ENCODE data around the gene PNCK. TPM values are rescaled to one million over a fixed set of nuclear protein-coding genes. Genes with fewer than 3 reads are reported as not detected.

Gene PNCK
- not detected for total RNA-seq

GRCh38 chrX:153673428-153674218, at the start of gene PNCK:
Gene PNCK, minus strand, starts transcription at chrX:153673813. Its CDS starts 737 bp downstream, at chrX:153673076.
- no peaks in the 10 kb centered on the region for H3K9me3 ChIP-seq (ENCODE audit: control insufficient read depth in 3 of 3, low read length in 3 of 3)
- H3K9ac ChIP-seq (ENCODE audit: low read depth in 1 of 3, low read length in 3 of 3), result no peak within 1 kb of the TSS
- H3K4me1 ChIP-seq (ENCODE audit: control insufficient read depth in 3 of 3, insufficient read depth in 3 of 3, low read length in 3 of 3), result no peaks in the 10 kb centered on the region
- H3K27ac ChIP-seq (ENCODE audit: low read depth, low read length), result no peak within 1 kb of the TSS
- no peaks in the 10 kb centered on the region for H3K36me3 ChIP-seq (ENCODE audit: control insufficient read depth in 3 of 3, insufficient read depth in 3 of 3, low read length in 3 of 3)
- H3K27me3 ChIP-seq (ENCODE audit: control insufficient read depth in 3 of 3, insufficient read depth in 3 of 3, low read length in 3 of 3), result peaks cover 0 to 12% (median 8%) of the 10 kb centered on the region in 3 donors
- H3K4me3 ChIP-seq (ENCODE audit: low read length in 3 of 3), result no peak within 1 kb of the TSS

GRCh38 chrX:153722704-153723350, 49.2 kb upstream of the PNCK start:
- H3K36me3 ChIP-seq (ENCODE audit: control insufficient read depth in 3 of 3, insufficient read depth in 3 of 3, low read length in 3 of 3), result peaks cover 15 to 25% (median 18%) of the 10 kb centered on the region in 3 donors
- H3K4me3 ChIP-seq (ENCODE audit: low read length in 3 of 3), result peak overlapping the region; percentile 62 to 69 (median 67)
- H3K4me1 ChIP-seq (ENCODE audit: control insufficient read depth in 3 of 3, insufficient read depth in 3 of 3, low read length in 3 of 3), result peaks cover 35 to 46% (median 42%) of the 10 kb centered on the region in 3 donors
- H3K9me3 ChIP-seq (ENCODE audit: control insufficient read depth in 3 of 3, low read length in 3 of 3), result no peaks in the 10 kb centered on the region
- H3K9ac ChIP-seq (ENCODE audit: low read depth in 1 of 3, low read length in 3 of 3), result peak overlapping the region; percentile 69 to 83 (median 80)
- no peaks in the 10 kb centered on the region for H3K27me3 ChIP-seq (ENCODE audit: control insufficient read depth in 3 of 3, insufficient read depth in 3 of 3, low read length in 3 of 3)
- H3K27ac ChIP-seq (ENCODE audit: low read depth, low read length), result peak overlapping the region; percentile 92

- Histone ChIP-seq H3K9ac (ENCODE audit: low read depth in 1 of 3, low read length in 3 of 3) (no peak overlapping the region), H3K4me1 (ENCODE audit: control insufficient read depth in 3 of 3, insufficient read depth in 3 of 3, low read length in 3 of 3) (peaks cover 9 to 15% (median 12%) of the 10 kb centered on the region in 3 donors), H3K36me3 (ENCODE audit: control insufficient read depth in 3 of 3, insufficient read depth in 3 of 3, low read length in 3 of 3) (peaks cover 20 to 37% (median 27%) of the 10 kb centered on the region in 3 donors), H3K27me3 (ENCODE audit: control insufficient read depth in 3 of 3, insufficient read depth in 3 of 3, low read length in 3 of 3) (no peaks in the 10 kb centered on the region), H3K9me3 (ENCODE audit: control insufficient read depth in 3 of 3, low read length in 3 of 3) (no peaks in the 10 kb centered on the region), H3K4me3 (ENCODE audit: low read length in 3 of 3) (no peak overlapping the region), H3K27ac (ENCODE audit: low read depth, low read length) (no peak overlapping the region)
These were observed 46.1 kb upstream of the PNCK start for GRCh38 chrX:153719701-153720100.

GRCh38 chrX:153719238-153719637, 45.6 kb upstream of the PNCK start:
- no peak overlapping the region for H3K27ac ChIP-seq (ENCODE audit: low read depth, low read length)
- no peak overlapping the region for H3K4me3 ChIP-seq (ENCODE audit: low read length in 3 of 3)
- no peak overlapping the region for H3K9ac ChIP-seq (ENCODE audit: low read depth in 1 of 3, low read length in 3 of 3)
- H3K36me3 ChIP-seq (ENCODE audit: control insufficient read depth in 3 of 3, insufficient read depth in 3 of 3, low read length in 3 of 3), result peaks cover 20 to 37% (median 29%) of the 10 kb centered on the region in 3 donors
- H3K27me3 ChIP-seq (ENCODE audit: control insufficient read depth in 3 of 3, insufficient read depth in 3 of 3, low read length in 3 of 3), result no peaks in the 10 kb centered on the region
- no peaks in the 10 kb centered on the region for H3K9me3 ChIP-seq (ENCODE audit: control insufficient read depth in 3 of 3, low read length in 3 of 3)
- peaks cover 9 to 15% (median 12%) of the 10 kb centered on the region in 3 donors for H3K4me1 ChIP-seq (ENCODE audit: control insufficient read depth in 3 of 3, insufficient read depth in 3 of 3, low read length in 3 of 3)

- no peak overlapping the region for H3K4me3 ChIP-seq (ENCODE audit: low read length in 3 of 3)
- no peaks in the 10 kb centered on the region for H3K9me3 ChIP-seq (ENCODE audit: control insufficient read depth in 3 of 3, low read length in 3 of 3)
- peaks cover 20 to 39% (median 29%) of the 10 kb centered on the region in 3 donors for H3K36me3 ChIP-seq (ENCODE audit: control insufficient read depth in 3 of 3, insufficient read depth in 3 of 3, low read length in 3 of 3)
- peaks cover 0 to 6% (median 2%) of the 10 kb centered on the region in 3 donors for H3K4me1 ChIP-seq (ENCODE audit: control insufficient read depth in 3 of 3, insufficient read depth in 3 of 3, low read length in 3 of 3)
- no peak overlapping the region for H3K9ac ChIP-seq (ENCODE audit: low read depth in 1 of 3, low read length in 3 of 3)
- no peak overlapping the region for H3K27ac ChIP-seq (ENCODE audit: low read depth, low read length)
- no peaks in the 10 kb centered on the region for H3K27me3 ChIP-seq (ENCODE audit: control insufficient read depth in 3 of 3, insufficient read depth in 3 of 3, low read length in 3 of 3)
These were observed 43.8 kb upstream of the PNCK start for GRCh38 chrX:153717445-153717844.

GRCh38 chrX:153714256-153714655, 40.6 kb upstream of the PNCK start:
- H3K27ac ChIP-seq (ENCODE audit: low read depth, low read length), result no peak overlapping the region
- H3K4me1 ChIP-seq (ENCODE audit: control insufficient read depth in 3 of 3, insufficient read depth in 3 of 3, low read length in 3 of 3), result peaks cover 3 to 20% (median 20%) of the 10 kb centered on the region in 3 donors
- peaks cover 6 to 24% (median 17%) of the 10 kb centered on the region in 3 donors for H3K36me3 ChIP-seq (ENCODE audit: control insufficient read depth in 3 of 3, insufficient read depth in 3 of 3, low read length in 3 of 3)
- no peak overlapping the region for H3K4me3 ChIP-seq (ENCODE audit: low read length in 3 of 3)
- H3K27me3 ChIP-seq (ENCODE audit: control insufficient read depth in 3 of 3, insufficient read depth in 3 of 3, low read length in 3 of 3), result no peaks in the 10 kb centered on the region
- H3K9me3 ChIP-seq (ENCODE audit: control insufficient read depth in 3 of 3, low read length in 3 of 3), result no peaks in the 10 kb centered on the region
- H3K9ac ChIP-seq (ENCODE audit: low read depth in 1 of 3, low read length in 3 of 3), result no peak overlapping the region

- Histone ChIP-seq H3K4me1 (ENCODE audit: control insufficient read depth in 3 of 3, insufficient read depth in 3 of 3, low read length in 3 of 3) (peaks cover 9 to 50% (median 32%) of the 10 kb centered on the region in 3 donors), H3K9ac (ENCODE audit: low read depth in 1 of 3, low read length in 3 of 3) (peak overlapping the region in 1 of 3 donors; percentile 57), H3K27ac (ENCODE audit: low read depth, low read length) (no peak overlapping the region), H3K27me3 (ENCODE audit: control insufficient read depth in 3 of 3, insufficient read depth in 3 of 3, low read length in 3 of 3) (no peaks in the 10 kb centered on the region), H3K36me3 (ENCODE audit: control insufficient read depth in 3 of 3, insufficient read depth in 3 of 3, low read length in 3 of 3) (peaks cover 0 to 9% (median 8%) of the 10 kb centered on the region in 3 donors), H3K4me3 (ENCODE audit: low read length in 3 of 3) (no peak overlapping the region), H3K9me3 (ENCODE audit: control insufficient read depth in 3 of 3, low read length in 3 of 3) (no peaks in the 10 kb centered on the region)
These were observed 36.4 kb upstream of the PNCK start for GRCh38 chrX:153709726-153710674.

- Histone ChIP-seq H3K36me3 (ENCODE audit: control insufficient read depth in 3 of 3, insufficient read depth in 3 of 3, low read length in 3 of 3) (peaks cover 0 to 4% (median 2%) of the 10 kb centered on the region in 3 donors), H3K9me3 (ENCODE audit: control insufficient read depth in 3 of 3, low read length in 3 of 3) (no peaks in the 10 kb centered on the region), H3K4me3 (ENCODE audit: low read length in 3 of 3) (peak overlapping the region in 1 of 3 donors; percentile 2), H3K27ac (ENCODE audit: low read depth, low read length) (peak overlapping the region; percentile 18), H3K9ac (ENCODE audit: low read depth in 1 of 3, low read length in 3 of 3) (peak overlapping the region in 2 of 3 donors; percentile 33 to 90), H3K27me3 (ENCODE audit: control insufficient read depth in 3 of 3, insufficient read depth in 3 of 3, low read length in 3 of 3) (no peaks in the 10 kb centered on the region), H3K4me1 (ENCODE audit: control insufficient read depth in 3 of 3, insufficient read depth in 3 of 3, low read length in 3 of 3) (peaks cover 18 to 66% (median 43%) of the 10 kb centered on the region in 3 donors)
These were observed 34.8 kb upstream of the PNCK start for GRCh38 chrX:153708415-153708814.

GRCh38 chrX:153707406-153707805, 33.8 kb upstream of the PNCK start:
- H3K27ac ChIP-seq (ENCODE audit: low read depth, low read length), result peak overlapping the region; percentile 92
- peaks cover 0 to 4% (median 0%) of the 10 kb centered on the region in 3 donors for H3K36me3 ChIP-seq (ENCODE audit: control insufficient read depth in 3 of 3, insufficient read depth in 3 of 3, low read length in 3 of 3)
- H3K9me3 ChIP-seq (ENCODE audit: control insufficient read depth in 3 of 3, low read length in 3 of 3), result no peaks in the 10 kb centered on the region
- no peaks in the 10 kb centered on the region for H3K27me3 ChIP-seq (ENCODE audit: control insufficient read depth in 3 of 3, insufficient read depth in 3 of 3, low read length in 3 of 3)
- peaks cover 20 to 75% (median 51%) of the 10 kb centered on the region in 3 donors for H3K4me1 ChIP-seq (ENCODE audit: control insufficient read depth in 3 of 3, insufficient read depth in 3 of 3, low read length in 3 of 3)
- peak overlapping the region; percentile 33 to 90 (median 83) for H3K9ac ChIP-seq (ENCODE audit: low read depth in 1 of 3, low read length in 3 of 3)
- H3K4me3 ChIP-seq (ENCODE audit: low read length in 3 of 3), result peak overlapping the region; percentile 48 to 76 (median 69)

All from skeletal muscle tissue (tissue), 4 donors.